ENCODE measurements around the gene POPDC3.

GRCh38 chr6:105213272-105213671 lies 33.5 kb upstream of the POPDC3 start:
- TF ChIP-seq POLR2A (IDR thresholded peaks at IDR 0.05), result no peak
- TF ChIP-seq, protein P1, sequence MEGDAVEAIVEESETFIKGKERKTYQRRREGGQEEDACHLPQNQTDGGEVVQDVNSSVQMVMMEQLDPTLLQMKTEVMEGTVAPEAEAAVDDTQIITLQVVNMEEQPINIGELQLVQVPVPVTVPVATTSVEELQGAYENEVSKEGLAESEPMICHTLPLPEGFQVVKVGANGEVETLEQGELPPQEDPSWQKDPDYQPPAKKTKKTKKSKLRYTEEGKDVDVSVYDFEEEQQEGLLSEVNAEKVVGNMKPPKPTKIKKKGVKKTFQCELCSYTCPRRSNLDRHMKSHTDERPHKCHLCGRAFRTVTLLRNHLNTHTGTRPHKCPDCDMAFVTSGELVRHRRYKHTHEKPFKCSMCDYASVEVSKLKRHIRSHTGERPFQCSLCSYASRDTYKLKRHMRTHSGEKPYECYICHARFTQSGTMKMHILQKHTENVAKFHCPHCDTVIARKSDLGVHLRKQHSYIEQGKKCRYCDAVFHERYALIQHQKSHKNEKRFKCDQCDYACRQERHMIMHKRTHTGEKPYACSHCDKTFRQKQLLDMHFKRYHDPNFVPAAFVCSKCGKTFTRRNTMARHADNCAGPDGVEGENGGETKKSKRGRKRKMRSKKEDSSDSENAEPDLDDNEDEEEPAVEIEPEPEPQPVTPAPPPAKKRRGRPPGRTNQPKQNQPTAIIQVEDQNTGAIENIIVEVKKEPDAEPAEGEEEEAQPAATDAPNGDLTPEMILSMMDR (IDR thresholded peaks at IDR 0.05), result no peak
